Measurements from ENCODE around the gene SFSWAP. TPM values are rescaled to one million over a fixed set of nuclear protein-coding genes. Genes with fewer than 3 reads are reported as not detected.
"Not testable (repeated sequence)": the region's sequence is repeated elsewhere in the genome, so short reads cannot be mapped to it uniquely, and the experiment has no call there.

The SFSWAP gene
- total and polyA plus RNA-seq, 7 donors: 10.8 to 42.9 (median 27.8) TPM

GRCh38 chr12:131674373-131674772 is 36.5 kb upstream of the SFSWAP start:
- H3K36me3 ChIP-seq: no peaks in the 10 kb centered on the region
- H3K4me3 ChIP-seq: no peak overlapping the region
- H3K27me3 ChIP-seq: peaks cover 0 to 13% (median 0%) of the 10 kb centered on the region in 3 donors
- H3K9me3 ChIP-seq: peaks cover 0 to 5% (median 0%) of the 10 kb centered on the region in 4 donors
- intact Hi-C loops (cut with DNase I): no loop called here
- 86 to 92% methylated on average over 6 of the region's 6 CpGs for WGBS, 2 donors
- TF ChIP-seq POLR2AphosphoS5 (IDR thresholded peaks at IDR 0.05) (no peak), POLR2A (IDR thresholded peaks at IDR 0.05) (no peak), CTCF (IDR thresholded peaks at IDR 0.05) (no peak), EP300 (IDR thresholded peaks at IDR 0.05) (no peak)
- no peak for DNase-seq
- H3K27ac ChIP-seq: no peak overlapping the region
- H3K4me1 ChIP-seq: no peaks in the 10 kb centered on the region

GRCh38 chr12:131675126-131676080 is 35.5 kb upstream of the SFSWAP start:
- Histone ChIP-seq H3K27me3 (peaks cover 0 to 10% (median 0%) of the 10 kb centered on the region in 3 donors), H3K36me3 (no peaks in the 10 kb centered on the region), H3K4me3 (no peak overlapping the region), H3K9me3 (peaks cover 0 to 5% (median 0%) of the 10 kb centered on the region in 4 donors), H3K4me1 (no peaks in the 10 kb centered on the region), H3K27ac (no peak overlapping the region)
- no peak for DNase-seq
- TF ChIP-seq CTCF (IDR thresholded peaks at IDR 0.05): no peak
- no peak for TF ChIP-seq POLR2A (IDR thresholded peaks at IDR 0.05)
- TF ChIP-seq EP300 (IDR thresholded peaks at IDR 0.05): no peak
- no peak for TF ChIP-seq POLR2AphosphoS5 (IDR thresholded peaks at IDR 0.05)
- 81 to 86% methylated on average over 21 of the region's 21 CpGs for WGBS, 2 donors
- intact Hi-C loops (cut with DNase I): no loop called here

DNA sequence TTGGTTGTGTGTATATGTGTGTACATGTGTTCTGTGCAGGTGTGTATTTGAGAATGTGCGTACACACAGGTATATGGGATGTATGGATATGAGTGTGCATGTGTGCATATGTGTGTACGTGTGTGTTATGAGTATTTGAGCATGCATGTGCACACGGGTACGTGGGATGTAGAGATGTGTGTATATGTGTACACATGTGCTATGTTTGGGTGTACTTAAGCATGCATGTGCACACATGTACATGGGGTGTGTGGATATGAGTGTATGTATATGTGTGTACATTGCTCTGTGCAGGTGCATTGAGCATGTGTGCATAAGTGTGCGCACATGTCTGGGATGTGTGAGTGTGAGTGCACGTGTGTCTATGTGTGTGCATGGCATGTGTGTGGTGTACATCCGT is 34.3 kb upstream of the SFSWAP start:
- H3K4me3 ChIP-seq: no peak overlapping the region
- H3K36me3 ChIP-seq: no peaks in the 10 kb centered on the region
- 79 to 87% methylated on average over 7 of the region's 7 CpGs for WGBS, 2 donors
- H3K27ac ChIP-seq: no peak overlapping the region
- intact Hi-C loops (cut with DNase I): no loop called here
- DNase-seq: no peak
- H3K27me3 ChIP-seq: peaks cover 0 to 10% (median 0%) of the 10 kb centered on the region in 3 donors
- H3K4me1 ChIP-seq: no peaks in the 10 kb centered on the region
- TF ChIP-seq CTCF (IDR thresholded peaks at IDR 0.05) (no peak), POLR2A (IDR thresholded peaks at IDR 0.05) (no peak), POLR2AphosphoS5 (IDR thresholded peaks at IDR 0.05) (no peak), EP300 (IDR thresholded peaks at IDR 0.05) (no peak)
- H3K9me3 ChIP-seq: peaks cover 0 to 5% (median 0%) of the 10 kb centered on the region in 4 donors

DNA sequence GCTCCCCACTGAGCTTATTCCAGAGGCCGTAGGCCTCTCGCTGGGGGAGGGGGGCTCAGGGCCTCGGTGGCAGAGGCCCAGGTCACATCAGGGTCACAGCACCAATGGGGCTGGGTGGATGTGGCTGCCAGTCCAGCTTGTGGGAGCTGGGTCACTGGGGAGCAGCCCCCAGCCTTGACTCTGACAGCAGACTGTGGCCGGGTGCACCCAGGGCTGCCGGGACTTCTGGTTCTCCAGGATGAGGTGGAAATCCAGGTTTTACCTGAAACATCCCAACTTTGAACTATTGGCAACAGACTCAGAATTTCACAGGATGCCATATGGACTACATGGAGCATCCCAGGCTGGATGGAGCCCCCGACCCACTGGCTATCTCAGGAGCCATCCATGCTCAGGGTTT is 33.8 kb upstream of the SFSWAP start:
- DNase-seq; H3K4me3 ChIP-seq; H3K4me1 ChIP-seq; H3K9me3 ChIP-seq; H3K27ac ChIP-seq; H3K36me3 ChIP-seq; intact Hi-C loops (cut with DNase I): not testable (repeated sequence)
- 79 to 80% methylated on average over 4 to 6 of the region's 6 CpGs for WGBS, 2 donors
- H3K27me3 ChIP-seq: peaks cover 0 to 15% (median 3%) of the 10 kb centered on the region in 3 donors

- TF ChIP-seq CTCF (IDR thresholded peaks at IDR 0.05) (no peak), EP300 (IDR thresholded peaks at IDR 0.05) (no peak), POLR2AphosphoS5 (IDR thresholded peaks at IDR 0.05) (no peak), POLR2A (IDR thresholded peaks at IDR 0.05) (no peak)
- H3K4me1 ChIP-seq: no peaks in the 10 kb centered on the region
- DNase-seq: no peak
- peaks cover 0 to 22% (median 3%) of the 10 kb centered on the region in 3 donors for H3K27me3 ChIP-seq
- no peaks in the 10 kb centered on the region for H3K36me3 ChIP-seq
- 81 to 90% methylated on average over 15 of the region's 15 CpGs for WGBS, 2 donors
- intact Hi-C loops (cut with DNase I): no loop called here
- H3K9me3 ChIP-seq: peaks cover 0 to 5% (median 0%) of the 10 kb centered on the region in 4 donors
- no peak overlapping the region for H3K4me3 ChIP-seq
- no peak overlapping the region for H3K27ac ChIP-seq
Observed at GRCh38 chr12:131677699-131678098, 33.2 kb upstream of the SFSWAP start.

GRCh38 chr12:131678389-131679181 is 32.3 kb upstream of the SFSWAP start:
- H3K36me3 ChIP-seq; intact Hi-C loops (cut with DNase I): not testable (repeated sequence)
- WGBS, 2 donors: 71 to 80% methylated on average over 29 of the region's 29 CpGs

GRCh38 chr12:131679186-131679585 is 31.7 kb upstream of the SFSWAP start:
- H3K27ac ChIP-seq; H3K9me3 ChIP-seq; intact Hi-C loops (cut with DNase I); H3K36me3 ChIP-seq; H3K4me1 ChIP-seq; DNase-seq; H3K4me3 ChIP-seq: not testable (repeated sequence)
- WGBS, 2 donors: 86 to 89% methylated on average over 6 to 10 of the region's 16 CpGs
- peaks cover 0 to 36% (median 3%) of the 10 kb centered on the region in 3 donors for H3K27me3 ChIP-seq

More at GRCh38 chr12:131678389-131679181, 32.3 kb upstream of the SFSWAP start:
- DNase-seq, H3K27ac ChIP-seq, H3K9me3 ChIP-seq, H3K4me3 ChIP-seq, H3K4me1 ChIP-seq: not testable (repeated sequence)
- peaks cover 0 to 30% (median 3%) of the 10 kb centered on the region in 3 donors for H3K27me3 ChIP-seq

Measured in sigmoid colon (tissue), 7 donors.